ENCODE measurements around the gene CERS1. TPM values are rescaled to one million over a fixed set of nuclear protein-coding genes. Genes with fewer than 3 reads are reported as not detected.

CERS1 gene
- total and polyA plus RNA-seq, 3 experiments from 2014 or later = not detected

DNA sequence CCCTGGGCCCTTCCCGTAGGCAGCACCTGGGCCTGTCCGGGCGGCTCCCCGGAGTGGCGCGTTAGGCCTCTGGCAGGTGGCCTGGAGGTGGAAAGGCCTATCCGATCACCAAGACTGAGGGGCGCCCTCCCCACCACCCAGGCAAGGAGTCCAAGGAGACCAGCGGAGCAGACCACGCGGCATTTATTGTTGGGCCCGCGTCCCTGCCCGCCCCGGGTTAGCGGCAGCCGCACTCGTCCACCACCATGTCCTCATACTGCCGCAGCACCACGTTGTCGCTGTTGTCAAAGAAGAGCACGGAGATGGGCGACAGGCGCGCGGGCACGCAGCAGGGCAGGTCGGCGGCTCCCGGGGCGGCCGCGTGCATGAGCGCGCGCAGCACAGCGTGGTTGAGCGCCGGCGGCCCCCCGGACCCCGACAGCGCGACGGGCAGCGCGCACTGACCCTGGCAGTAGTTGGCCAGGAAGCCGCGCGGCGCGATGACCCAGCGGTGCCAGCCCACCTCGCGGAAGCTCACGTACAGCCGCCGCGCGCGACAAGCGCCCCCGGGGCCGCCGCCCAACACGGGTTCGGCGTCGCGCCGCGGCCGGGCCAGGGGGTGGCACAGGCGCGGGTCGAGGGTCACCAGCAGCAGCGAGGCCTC, 27.5 kb downstream of the CERS1 start:
- no peak for DNase-seq
- H3K27me3 ChIP-seq (ENCODE audit: insufficient read depth, low read length, poor library complexity, severe bottlenecking) = no peaks in the 10 kb centered on the region
- Mint-ChIP-seq H3K4me1 (peaks cover 8 to 16% (median 13%) of the 10 kb centered on the region in 3 donors), H3K4me3 (no peak overlapping the region), H3K9me3 (no peaks in the 10 kb centered on the region), H3K36me3 (peaks cover 0 to 44% (median 10%) of the 10 kb centered on the region in 3 donors), H3K27me3 (peaks cover 0 to 8% of the 10 kb centered on the region in 2 donors), H3K27ac (no peak overlapping the region)
- H3K36me3 ChIP-seq (ENCODE audit: insufficient read depth, low read length) = peaks cover 13% of the 10 kb centered on the region
- H3K4me1 ChIP-seq (ENCODE audit: insufficient read depth, low read length) = no peaks in the 10 kb centered on the region
- no peak overlapping the region for H3K4me3 ChIP-seq (ENCODE audit: low read length)
- no peak overlapping the region for H3K27ac ChIP-seq (ENCODE audit: low read depth, low read length)
- POLR2A ChIA-PET = no interaction called here
- no peaks in the 10 kb centered on the region for H3K9me3 ChIP-seq (ENCODE audit: low read length)
- CTCF ChIA-PET = no interaction called here

DNA sequence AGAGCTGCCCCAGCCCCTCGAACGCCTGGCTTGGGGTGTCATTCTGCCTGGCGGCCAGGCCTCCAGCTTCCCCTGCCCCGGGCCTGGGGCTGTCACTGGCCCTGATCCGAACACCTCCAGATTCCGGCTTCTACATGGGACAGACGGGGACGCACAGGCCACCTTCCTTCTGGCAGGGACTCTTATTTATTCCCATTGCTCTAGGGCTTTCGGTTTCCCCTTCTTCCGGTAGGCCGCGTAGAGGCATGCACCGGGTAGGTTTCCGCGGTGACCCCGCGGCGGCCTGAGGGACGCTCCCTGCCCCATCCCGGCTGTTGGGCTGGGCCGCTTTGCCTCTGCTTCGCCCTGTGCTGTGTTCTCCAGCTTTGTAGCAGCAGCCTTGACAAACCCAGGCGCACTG, 28.2 kb downstream of the CERS1 start:
- Mint-ChIP-seq H3K36me3 (peaks cover 0 to 51% (median 10%) of the 10 kb centered on the region in 3 donors), H3K4me3 (no peak overlapping the region), H3K9me3 (no peaks in the 10 kb centered on the region), H3K27me3 (peaks cover 0 to 6% of the 10 kb centered on the region in 2 donors), H3K4me1 (peaks cover 8 to 16% (median 13%) of the 10 kb centered on the region in 3 donors), H3K27ac (no peak overlapping the region)
- Histone ChIP-seq H3K4me3 (ENCODE audit: low read length) (no peak overlapping the region), H3K9me3 (ENCODE audit: low read length) (no peaks in the 10 kb centered on the region), H3K27ac (ENCODE audit: low read depth, low read length) (no peak overlapping the region), H3K4me1 (ENCODE audit: insufficient read depth, low read length) (no peaks in the 10 kb centered on the region), H3K27me3 (ENCODE audit: insufficient read depth, low read length, poor library complexity, severe bottlenecking) (no peaks in the 10 kb centered on the region), H3K36me3 (ENCODE audit: insufficient read depth, low read length) (peaks cover 13% of the 10 kb centered on the region)
- DNase-seq = no peak
- ChIA-PET POLR2A (no interaction called here), CTCF (interaction anchor here (2.3 to 2.9 kb wide), 3 partner anchors 8 to 20 kb away, joined by 9 to 12 read pairs (median 10); no protein-coding TSS in a partner anchor)

- Histone ChIP-seq H3K9me3 (ENCODE audit: low read length) (no peaks in the 10 kb centered on the region), H3K27me3 (ENCODE audit: insufficient read depth, low read length, poor library complexity, severe bottlenecking) (no peaks in the 10 kb centered on the region), H3K4me3 (ENCODE audit: low read length) (no peak overlapping the region), H3K4me1 (ENCODE audit: insufficient read depth, low read length) (no peaks in the 10 kb centered on the region), H3K27ac (ENCODE audit: low read depth, low read length) (no peak overlapping the region), H3K36me3 (ENCODE audit: insufficient read depth, low read length) (peaks cover 15% of the 10 kb centered on the region)
- Mint-ChIP-seq H3K36me3 (peaks cover 3 to 57% (median 10%) of the 10 kb centered on the region in 3 donors), H3K9me3 (no peaks in the 10 kb centered on the region), H3K4me3 (peak overlapping the region in 1 of 7 donors; percentile 66), H3K27me3 (peaks cover 0 to 6% of the 10 kb centered on the region in 2 donors), H3K4me1 (peaks cover 8 to 16% (median 13%) of the 10 kb centered on the region in 3 donors), H3K27ac (peak overlapping the region in 2 of 8 donors; percentile 20 to 47)
- ChIA-PET CTCF (interaction anchor here (1.3 to 2.9 kb wide), 4 partner anchors 9 to 273 kb away, joined by 4 to 12 read pairs (median 10); no protein-coding TSS in a partner anchor), POLR2A (no interaction called here)
- no peak for DNase-seq
These were observed 28.8 kb downstream of the CERS1 start for GRCh38 chr19:18867199-18867598.

DNA sequence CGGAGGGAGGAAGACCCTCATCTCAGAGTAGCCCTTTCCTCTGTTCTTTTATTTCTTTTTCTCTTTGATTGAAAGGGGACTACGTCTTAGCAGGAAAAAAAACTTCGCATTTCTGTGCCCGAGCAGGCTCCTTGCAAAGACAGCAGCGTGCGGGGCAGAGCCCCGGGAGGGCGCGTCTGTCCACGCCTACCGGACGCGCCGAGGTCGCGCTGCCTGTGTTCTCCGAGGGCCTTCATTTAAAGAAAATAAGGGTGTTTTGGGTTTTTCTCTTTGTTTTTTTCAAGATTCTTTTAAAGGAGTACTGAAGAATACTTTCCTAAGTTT, 29.2 kb downstream of the CERS1 start:
- Mint-ChIP-seq H3K9me3 (no peaks in the 10 kb centered on the region), H3K27me3 (peaks cover 0 to 3% of the 10 kb centered on the region in 2 donors), H3K4me1 (peaks cover 7 to 16% (median 10%) of the 10 kb centered on the region in 3 donors), H3K27ac (peak overlapping the region in 1 of 8 donors; percentile 20), H3K36me3 (peaks cover 4 to 61% (median 10%) of the 10 kb centered on the region in 3 donors), H3K4me3 (peak overlapping the region in 1 of 7 donors; percentile 66)
- Histone ChIP-seq H3K4me3 (ENCODE audit: low read length) (no peak overlapping the region), H3K27me3 (ENCODE audit: insufficient read depth, low read length, poor library complexity, severe bottlenecking) (no peaks in the 10 kb centered on the region), H3K27ac (ENCODE audit: low read depth, low read length) (no peak overlapping the region), H3K36me3 (ENCODE audit: insufficient read depth, low read length) (peaks cover 19% of the 10 kb centered on the region), H3K4me1 (ENCODE audit: insufficient read depth, low read length) (no peaks in the 10 kb centered on the region), H3K9me3 (ENCODE audit: low read length) (no peaks in the 10 kb centered on the region)
- POLR2A ChIA-PET = no interaction called here
- no peak for DNase-seq
- CTCF ChIA-PET = interaction anchor here (1.3 to 2.9 kb wide), 4 partner anchors 9 to 273 kb away, joined by 4 to 12 read pairs (median 10); no protein-coding TSS in a partner anchor

- H3K27me3 Mint-ChIP-seq = no peaks in the 10 kb centered on the region
- peaks cover 4 to 67% (median 10%) of the 10 kb centered on the region in 3 donors for H3K36me3 Mint-ChIP-seq
- Histone ChIP-seq H3K27me3 (ENCODE audit: insufficient read depth, low read length, poor library complexity, severe bottlenecking) (no peaks in the 10 kb centered on the region), H3K27ac (ENCODE audit: low read depth, low read length) (no peak overlapping the region), H3K4me1 (ENCODE audit: insufficient read depth, low read length) (no peaks in the 10 kb centered on the region), H3K9me3 (ENCODE audit: low read length) (no peaks in the 10 kb centered on the region), H3K4me3 (ENCODE audit: low read length) (no peak overlapping the region), H3K36me3 (ENCODE audit: insufficient read depth, low read length) (peaks cover 24% of the 10 kb centered on the region)
- peaks cover 4 to 12% (median 8%) of the 10 kb centered on the region in 3 donors for H3K4me1 Mint-ChIP-seq
- ChIA-PET POLR2A (interaction anchor here (0.9 kb wide), 1 partner anchor 21 kb away, joined by 3 read pairs; no protein-coding TSS in a partner anchor), CTCF (interaction anchor here (0.9 to 2.9 kb wide), 5 partner anchors 10 to 272 kb away, joined by 3 to 12 read pairs (median 9); no protein-coding TSS in a partner anchor)
- H3K27ac Mint-ChIP-seq = peak overlapping the region in 2 of 8 donors; percentile 20 to 44
- no peaks in the 10 kb centered on the region for H3K9me3 Mint-ChIP-seq
- no peak overlapping the region for H3K4me3 Mint-ChIP-seq
- peak; percentile 51 to 68 (median 59) for DNase-seq
These were observed 29.8 kb downstream of the CERS1 start for GRCh38 chr19:18865973-18866799.

GRCh38 chr19:18865106-18865972, 30.6 kb downstream of the CERS1 start:
- ChIA-PET CTCF (interaction anchor here (0.9 to 2.9 kb wide), 5 partner anchors 10 to 21 kb away, joined by 3 to 12 read pairs (median 9); no protein-coding TSS in a partner anchor), POLR2A (interaction anchor here (0.9 to 1.4 kb wide), 2 partner anchors 10 to 20 kb away, joined by 3 to 5 read pairs; no protein-coding TSS in a partner anchor)
- H3K27me3 ChIP-seq (ENCODE audit: insufficient read depth, low read length, poor library complexity, severe bottlenecking) = no peaks in the 10 kb centered on the region
- H3K9me3 Mint-ChIP-seq = no peaks in the 10 kb centered on the region
- H3K36me3 ChIP-seq (ENCODE audit: insufficient read depth, low read length) = peaks cover 32% of the 10 kb centered on the region
- H3K4me1 ChIP-seq (ENCODE audit: insufficient read depth, low read length) = no peaks in the 10 kb centered on the region
- peak overlapping the region in 1 of 7 donors; percentile 6 for H3K4me3 Mint-ChIP-seq
- no peak for DNase-seq
- peaks cover 4 to 75% (median 10%) of the 10 kb centered on the region in 3 donors for H3K36me3 Mint-ChIP-seq
- peak overlapping the region in 1 of 8 donors; percentile 44 for H3K27ac Mint-ChIP-seq
- peaks cover 4 to 10% (median 6%) of the 10 kb centered on the region in 3 donors for H3K4me1 Mint-ChIP-seq
- no peak overlapping the region for H3K4me3 ChIP-seq (ENCODE audit: low read length)
- H3K9me3 ChIP-seq (ENCODE audit: low read length) = no peaks in the 10 kb centered on the region
- H3K27me3 Mint-ChIP-seq = no peaks in the 10 kb centered on the region
- H3K27ac ChIP-seq (ENCODE audit: low read depth, low read length) = no peak overlapping the region

DNA sequence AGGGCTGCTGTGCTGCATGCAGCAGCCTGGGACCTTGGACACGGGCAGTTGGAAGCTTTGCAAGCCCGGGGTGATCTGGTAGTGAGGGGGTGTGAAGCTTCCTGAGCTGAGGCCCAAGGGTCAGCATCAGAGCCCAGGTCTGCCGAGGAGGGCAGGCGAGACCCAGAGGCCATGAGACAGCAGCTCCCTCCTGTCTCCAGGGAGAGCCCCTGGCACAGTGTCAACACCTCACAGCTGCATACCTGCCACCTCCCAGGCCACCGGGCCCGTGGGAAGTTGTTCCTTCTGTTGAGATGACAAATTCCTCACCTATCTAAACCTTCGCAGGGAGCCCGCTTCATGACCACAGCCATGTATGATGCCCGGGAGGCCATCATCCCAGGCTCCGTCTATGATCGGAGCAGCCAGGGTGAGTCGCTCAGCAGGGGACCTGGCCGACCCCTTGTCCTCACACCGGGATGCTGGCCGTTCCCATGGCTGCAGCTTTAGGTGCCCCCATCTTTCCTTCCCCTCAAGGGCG, 32.1 kb downstream of the CERS1 start:
- Histone ChIP-seq H3K9me3 (ENCODE audit: low read length) (no peaks in the 10 kb centered on the region), H3K27ac (ENCODE audit: low read depth, low read length) (no peak overlapping the region), H3K4me3 (ENCODE audit: low read length) (no peak overlapping the region), H3K36me3 (ENCODE audit: insufficient read depth, low read length) (peaks cover 46% of the 10 kb centered on the region), H3K27me3 (ENCODE audit: insufficient read depth, low read length, poor library complexity, severe bottlenecking) (no peaks in the 10 kb centered on the region), H3K4me1 (ENCODE audit: insufficient read depth, low read length) (no peaks in the 10 kb centered on the region)
- Mint-ChIP-seq H3K4me3 (peak overlapping the region in 1 of 7 donors; percentile 44), H3K27ac (peak overlapping the region in 3 of 8 donors; percentile 6 to 54 (median 21)), H3K27me3 (no peaks in the 10 kb centered on the region), H3K9me3 (no peaks in the 10 kb centered on the region), H3K4me1 (peaks cover 4 to 10% (median 6%) of the 10 kb centered on the region in 3 donors), H3K36me3 (peaks cover 4 to 90% (median 10%) of the 10 kb centered on the region in 3 donors)
- CTCF ChIA-PET = interaction anchor here (1.0 to 1.7 kb wide), 2 partner anchors 16 to 20 kb away, joined by 3 read pairs; no protein-coding TSS in a partner anchor
- POLR2A ChIA-PET = interaction anchor here (0.7 to 1.4 kb wide), 3 partner anchors 8 to 218 kb away, joined by 3 to 7 read pairs (median 5); no protein-coding TSS in a partner anchor
- DNase-seq = no peak

Measured in CD8-positive, alpha-beta memory T cell (primary cell).